GM12878 (cell line): ENCODE measurements around the gene BTNL2. TPM values are rescaled to one million over a fixed set of nuclear protein-coding genes. Genes with fewer than 3 reads are reported as not detected.

Experiments
- BHLHE40 ChIP-seq, 2 experiments: fragments of 450-650 bp in 1 of 2; IDR thresholded peaks; 2 replicates each; pipeline ENCODE4 v1.6.1; 2011 to 2017; ENCODE audit warnings: low read depth in 2 of 2, borderline replicate concordance in 1 of 2, improper control_type of control experiment in 1 of 2, low read length in 1 of 2, mild to moderate bottlenecking in 1 of 2
- BMI1 ChIP-seq: fragments of 450-650 bp; IDR thresholded peaks from 2 replicates; pipeline ENCODE4 v1.6.1; 2016; ENCODE audit warnings: mild to moderate bottlenecking, moderate library complexity, borderline replicate concordance
- CBX3 ChIP-seq: fragments of 200-600 bp; sonication (generic); IDR thresholded peaks from 2 replicates; pipeline ENCODE4 v1.6.1; 2016; ENCODE audit warnings: low read depth, borderline replicate concordance
- E2F8 ChIP-seq: fragments of 450-650 bp; IDR thresholded peaks from 2 replicates; pipeline ENCODE4 v1.6.1; 2018; ENCODE audit warnings: mild to moderate bottlenecking, low read depth, moderate library complexity; ENCODE audit not compliant: partially characterized antibody
- E4F1 ChIP-seq: fragments of 450-650 bp; IDR thresholded peaks from 2 replicates; pipeline ENCODE4 v1.6.1; 2018; ENCODE audit warnings: borderline replicate concordance, mild to moderate bottlenecking; ENCODE audit not compliant: partially characterized antibody
- HCFC1 ChIP-seq: fragments of 150-350 bp; IDR thresholded peaks from 2 replicates; pipeline ENCODE4 v1.6.1; 2014; ENCODE audit warnings: low read length
- HDAC2 ChIP-seq: fragments of 200-600 bp; sonication (generic); IDR thresholded peaks from 2 replicates; pipeline ENCODE4 v1.6.1; 2017
- MTA3 ChIP-seq: IDR thresholded peaks from 2 replicates; pipeline ENCODE4 v1.6.1; 2012; ENCODE audit warnings: low read length, inconsistent platforms, borderline replicate concordance
- MYB ChIP-seq: fragments of 150-350 bp; IDR thresholded peaks from 2 replicates; pipeline ENCODE4 v1.6.1; 2014; ENCODE audit warnings: mild to moderate bottlenecking, low read depth, low read length, borderline replicate concordance
- MYC ChIP-seq: IDR thresholded peaks from 2 replicates; pipeline ENCODE4 v1.6.1; 2011; ENCODE audit warnings: mild to moderate bottlenecking, low read length, moderate library complexity, inconsistent platforms; ENCODE audit not compliant: insufficient read depth, insufficient replicate concordance, insufficient read length, severe bottlenecking
- NR2C2 ChIP-seq: IDR thresholded peaks from 2 replicates; pipeline ENCODE4 v1.6.1; 2011; ENCODE audit warnings: borderline replicate concordance, low read depth; ENCODE audit not compliant: control insufficient read depth, insufficient read length
- POLR2A ChIP-seq: IDR thresholded peaks from 2 replicates; pipeline ENCODE4 v1.6.1; 2011; ENCODE audit warnings: low read depth, mild to moderate bottlenecking, low read length
- SIX5 ChIP-seq: IDR thresholded peaks from 2 replicates; pipeline ENCODE4 v1.6.1; 2011; ENCODE audit warnings: mild to moderate bottlenecking, low read depth, low read length, moderate library complexity; ENCODE audit not compliant: severe bottlenecking
- SMARCA5 ChIP-seq: fragments of 450-650 bp; IDR thresholded peaks from 2 replicates; pipeline ENCODE4 v1.6.1; 2017; ENCODE audit warnings: mild to moderate bottlenecking
- SREBF2 ChIP-seq: IDR thresholded peaks from 2 replicates; pipeline ENCODE4 v1.6.1; 2012; ENCODE audit warnings: mild to moderate bottlenecking, low read length
- SRF ChIP-seq, 2 experiments: IDR thresholded peaks; 2 replicates each; pipeline ENCODE4 v1.6.1; 2011; ENCODE audit warnings: low read depth in 2 of 2, low read length in 2 of 2, mild to moderate bottlenecking in 1 of 2, moderate library complexity in 1 of 2
- USF1 ChIP-seq: IDR thresholded peaks from 2 replicates; pipeline ENCODE4 v1.6.1; 2011; ENCODE audit warnings: borderline replicate concordance, low read depth, mild to moderate bottlenecking, moderate library complexity, mixed read lengths, low read length; ENCODE audit not compliant: insufficient read depth; ENCODE audit errors: extremely low read length
- YY1 ChIP-seq: IDR thresholded peaks from 2 replicates; pipeline ENCODE4 v1.6.1; 2011; ENCODE audit warnings: low read depth, mild to moderate bottlenecking, low read length
- ZNF207 ChIP-seq: fragments of 450-650 bp; IDR thresholded peaks from 2 replicates; pipeline ENCODE4 v1.6.1; 2014; ENCODE audit warnings: antibody characterized with exemption, mild to moderate bottlenecking, borderline replicate concordance
- ZNF217 ChIP-seq: fragments of 450-650 bp; IDR thresholded peaks from 2 replicates; pipeline ENCODE4 v1.6.1; 2017; ENCODE audit warnings: antibody characterized with exemption, mild to moderate bottlenecking
- ZNF687 ChIP-seq: fragments of 450-650 bp; IDR thresholded peaks from 2 replicates; pipeline ENCODE4 v1.6.1; 2017; ENCODE audit warnings: mild to moderate bottlenecking, moderate library complexity
- polyA plus RNA-seq, 11 experiments: library from polyadenylated mRNA; depleted of rRNA in 4 of 11; unstranded in 6 of 11; stranded (reverse) in 5 of 11; fragments of >200 nt; fragmentation: Nextera tagmentation in 4 of 11; fragmentation: Illumina TruSeq in 1 of 11; extraction: Ambion mirVana in 4 of 11; extraction: Trizol in 1 of 11; gene quantifications; 1 replicate in 1 of 11; 2 replicates in 10 of 11; pipeline versions ENCODE4 v1.2.1 to v1.2.3, GENCODE V29; 2011 to 2016; ENCODE audit warnings: inconsistent platforms in 2 of 11, missing spikeins in 2 of 11, low read depth in 1 of 11
- total RNA-seq, 4 experiments: library from RNA; depleted of rRNA in 3 of 4; stranded (reverse); fragments of >200 nt in 3 of 4; fragmentation: Illumina TruSeq in 1 of 4; extraction: Trizol in 1 of 4; gene quantifications; 2 replicates each; pipeline versions ENCODE4 v1.2.1 to v1.2.3, GENCODE V29; 2013 to 2021

Gene BTNL2
- total and polyA plus RNA-seq, 10 of the 15 experiments (the other 5 are each of a cell fraction or from before 2014, with no cell fraction given), result 0.11 to 0.29 (median 0.26) TPM; not detected in 5

- TF ChIP-seq NR2C2 (no peak), USF1 (no peak), SMARCA5 (no peak), SIX5 (no peak), MYB (0 out of 2 replicates have a peak, but pooled peaks have one; percentile 14), BMI1 (no peak), BHLHE40 (IDR thresholded peaks at IDR 0.05; ENCODE audit: borderline replicate concordance in 1 of 2, low read depth in 2 of 2, low read length in 1 of 2) (peak; percentile 58 to 80; a peak in 3 of 4 replicates), ZNF217 (no peak), HDAC2 (no peak), MTA3 (peak; percentile 87), ZNF207 (peak; percentile 61; the same call in 1 of the 2 replicates), POLR2A (peak; percentile 95), SREBF2 (no peak), E2F8 (no peak), E4F1 (no peak), ZNF687 (peak; percentile 94), YY1 (peak; percentile 88), CBX3 (no peak), HCFC1 (no peak), MYC (no peak), SRF (IDR thresholded peaks at IDR 0.05; ENCODE audit: low read depth in 2 of 2, low read length in 2 of 2) (no peak)
Observed at GRCh38 chr6:32439602-32440214, 32.7 kb upstream of the BTNL2 start, which contains the start of gene HLA-DRA (continued).
